Measurements from ENCODE around the gene IDH3B. TPM values are rescaled to one million over a fixed set of nuclear protein-coding genes. Genes with fewer than 3 reads are reported as not detected.

IDH3B gene
- total and polyA plus RNA-seq, 9 of the 15 experiments (the other 6 are each of a cell fraction or from before 2014, with no cell fraction given) = 91.7 to 224 (median 155) TPM

DNA sequence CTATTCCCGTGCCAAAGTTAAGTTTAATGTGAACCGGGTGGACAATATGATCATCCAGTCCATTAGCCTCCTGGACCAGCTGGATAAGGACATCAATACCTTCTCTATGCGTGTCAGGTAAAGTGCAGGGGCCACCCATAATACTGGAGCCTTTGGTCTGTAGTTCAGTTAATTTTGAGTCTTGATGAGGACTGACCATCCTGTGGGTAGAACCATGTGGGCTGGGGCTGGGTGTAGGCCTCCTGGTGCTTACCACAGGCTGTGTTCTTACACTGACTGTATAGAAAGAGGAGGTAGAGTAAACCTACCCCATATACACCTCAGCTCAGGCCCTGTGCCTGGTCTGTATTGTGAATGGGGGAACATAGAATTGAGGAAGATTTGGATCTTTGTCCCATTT lies 9.2 kb downstream of the IDH3B start:
- TF ChIP-seq KLF13 (tag; IDR thresholded peaks at IDR 0.05; ENCODE audit: borderline replicate concordance, low read depth) = no peak
- TF ChIP-seq ARID4B (CRISPR knock-in tag; IDR thresholded peaks at IDR 0.05) = 0 out of 2 replicates have a peak, but pooled peaks have one; percentile 3
- TF ChIP-seq, protein P1, sequence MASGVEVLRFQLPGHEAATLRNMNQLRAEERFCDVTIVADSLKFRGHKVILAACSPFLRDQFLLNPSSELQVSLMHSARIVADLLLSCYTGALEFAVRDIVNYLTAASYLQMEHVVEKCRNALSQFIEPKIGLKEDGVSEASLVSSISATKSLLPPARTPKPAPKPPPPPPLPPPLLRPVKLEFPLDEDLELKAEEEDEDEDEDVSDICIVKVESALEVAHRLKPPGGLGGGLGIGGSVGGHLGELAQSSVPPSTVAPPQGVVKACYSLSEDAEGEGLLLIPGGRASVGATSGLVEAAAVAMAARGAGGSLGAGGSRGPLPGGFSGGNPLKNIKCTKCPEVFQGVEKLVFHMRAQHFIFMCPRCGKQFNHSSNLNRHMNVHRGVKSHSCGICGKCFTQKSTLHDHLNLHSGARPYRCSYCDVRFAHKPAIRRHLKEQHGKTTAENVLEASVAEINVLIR (CRISPR knock-in tag; IDR thresholded peaks at IDR 0.05) = no peak
- TF ChIP-seq, protein P2, sequence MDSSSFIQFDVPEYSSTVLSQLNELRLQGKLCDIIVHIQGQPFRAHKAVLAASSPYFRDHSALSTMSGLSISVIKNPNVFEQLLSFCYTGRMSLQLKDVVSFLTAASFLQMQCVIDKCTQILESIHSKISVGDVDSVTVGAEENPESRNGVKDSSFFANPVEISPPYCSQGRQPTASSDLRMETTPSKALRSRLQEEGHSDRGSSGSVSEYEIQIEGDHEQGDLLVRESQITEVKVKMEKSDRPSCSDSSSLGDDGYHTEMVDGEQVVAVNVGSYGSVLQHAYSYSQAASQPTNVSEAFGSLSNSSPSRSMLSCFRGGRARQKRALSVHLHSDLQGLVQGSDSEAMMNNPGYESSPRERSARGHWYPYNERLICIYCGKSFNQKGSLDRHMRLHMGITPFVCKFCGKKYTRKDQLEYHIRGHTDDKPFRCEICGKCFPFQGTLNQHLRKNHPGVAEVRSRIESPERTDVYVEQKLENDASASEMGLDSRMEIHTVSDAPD (CRISPR knock-in tag; IDR thresholded peaks at IDR 0.05) = no peak
- H3K79me2 ChIP-seq (ENCODE audit: control insufficient read depth, insufficient read depth, low read length) = peaks cover 60% of the 10 kb centered on the region
- ChIA-PET CTCF (ENCODE audit: low intra/inter-chr PET ratio) (no interaction called here), POLR2A (interaction anchor here (0.6 to 4.1 kb wide), 4 partner anchors 9 to 263 kb away, joined by 3 to 46 read pairs (median 5); partner anchors contain the start of gene IDH3B)
- H3K4me1 ChIP-seq (replicated peaks in 1 of 2; ENCODE audit: control insufficient read depth in 2 of 2, insufficient read depth in 2 of 2, low read length in 2 of 2) = peaks cover 19 to 22% of the 10 kb centered on the region in 2 experiments; a peak in 4 of 5 replicates
- peak overlapping the region; percentile 97 for H3K4me2 ChIP-seq (ENCODE audit: insufficient read depth, low read length)
- H3K4me3 ChIP-seq = peak overlapping the region; percentile 70; the same call in 1 of the 2 replicates
- WGBS (ENCODE audit: insufficient coverage, low coverage, missing lambda C conversion rate) = 58% methylated on average over 3 of the region's 3 CpGs
- no peaks in the 10 kb centered on the region for H3K27me3 ChIP-seq (ENCODE audit: control insufficient read depth in 2 of 2, insufficient read depth in 2 of 2, low read length in 2 of 2)
- H3K9me3 ChIP-seq (replicated peaks; ENCODE audit: control insufficient read depth, insufficient read depth, low read depth, low read length) = no peaks in the 10 kb centered on the region
- H3K9me1 ChIP-seq (ENCODE audit: control insufficient read depth, insufficient read depth, low read length) = peaks cover 15% of the 10 kb centered on the region
- peak overlapping the region; percentile 94 to 99 for H3K9ac ChIP-seq (ENCODE audit: insufficient read depth in 1 of 2, low read depth in 2 of 2, low read length in 2 of 2)
- intact Hi-C loops (cut with micrococcal nuclease) (loop anchor here (5.0 kb wide), 2 partner anchors 128 to 188 kb away; no protein-coding TSS in a partner anchor), in situ Hi-C loops (cut with MboI) (no loop called here)
- peaks cover 72% of the 10 kb centered on the region for H3K36me3 ChIP-seq (ENCODE audit: control insufficient read depth, insufficient read depth, low read length)
- BruUV-seq (replicated peaks) = no TSS peak
- DNase-seq (ENCODE audit: extremely low read depth in 1 of 4, low spot score in 3 of 4) (no peak), ATAC-seq (no peak), FAIRE-seq (no peak)
- H3K27ac ChIP-seq (ENCODE audit: extremely low read depth, low read depth, low read length) = peak overlapping the region; percentile 41; the same call in 1 of the 3 replicates
- H4K20me1 ChIP-seq (replicated peaks; ENCODE audit: control insufficient read depth, insufficient read depth, low read length) = peaks cover 42% of the 10 kb centered on the region
- no peak overlapping the region for H2AFZ ChIP-seq (ENCODE audit: low read depth, low read length)

Measured in K562 (cell line).